ENCODE results near the gene PGM1.

DNA sequence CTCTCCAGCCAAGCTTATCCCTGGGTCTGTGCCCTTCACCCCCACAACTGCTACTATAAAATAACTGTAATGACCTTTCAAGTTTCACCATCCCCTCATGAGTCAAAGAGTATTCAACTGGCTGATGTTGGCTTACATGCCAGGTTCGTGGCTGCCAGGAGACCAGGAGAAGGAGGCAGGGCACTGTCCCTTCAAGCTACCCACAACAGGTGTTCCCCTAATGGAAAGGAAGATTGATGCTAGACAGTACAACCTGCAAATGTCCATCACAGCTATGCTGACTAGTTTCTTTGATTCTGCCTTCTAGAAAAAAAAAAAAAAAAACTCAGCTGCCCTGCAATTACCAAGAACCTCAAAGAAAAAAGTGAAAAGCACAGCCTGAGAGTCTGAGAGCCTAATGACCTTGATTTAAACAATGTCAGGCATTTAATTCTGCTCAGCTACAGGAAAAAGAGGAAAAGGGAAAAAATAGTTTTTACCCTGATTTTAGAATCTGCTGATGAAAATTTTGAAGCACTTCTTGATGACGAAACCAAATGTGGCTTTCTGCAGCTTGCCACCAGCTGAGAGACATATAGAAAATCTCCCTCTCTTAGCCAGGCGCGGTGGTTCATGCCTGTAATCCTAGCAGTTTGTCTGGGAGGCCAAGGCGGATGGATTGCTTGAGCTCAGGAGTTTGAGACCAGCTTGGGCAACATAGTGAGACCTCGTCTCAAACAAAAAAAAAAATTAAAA lies 97.9 kb downstream of the PGM1 start:
- TF ChIP-seq ZBTB7A (IDR thresholded peaks at IDR 0.05; ENCODE audit: borderline replicate concordance, control insufficient read depth, low read depth, low read length), result no peak
- no peak for TF ChIP-seq NFATC3 (IDR thresholded peaks at IDR 0.05)
- TF ChIP-seq, protein P1, sequence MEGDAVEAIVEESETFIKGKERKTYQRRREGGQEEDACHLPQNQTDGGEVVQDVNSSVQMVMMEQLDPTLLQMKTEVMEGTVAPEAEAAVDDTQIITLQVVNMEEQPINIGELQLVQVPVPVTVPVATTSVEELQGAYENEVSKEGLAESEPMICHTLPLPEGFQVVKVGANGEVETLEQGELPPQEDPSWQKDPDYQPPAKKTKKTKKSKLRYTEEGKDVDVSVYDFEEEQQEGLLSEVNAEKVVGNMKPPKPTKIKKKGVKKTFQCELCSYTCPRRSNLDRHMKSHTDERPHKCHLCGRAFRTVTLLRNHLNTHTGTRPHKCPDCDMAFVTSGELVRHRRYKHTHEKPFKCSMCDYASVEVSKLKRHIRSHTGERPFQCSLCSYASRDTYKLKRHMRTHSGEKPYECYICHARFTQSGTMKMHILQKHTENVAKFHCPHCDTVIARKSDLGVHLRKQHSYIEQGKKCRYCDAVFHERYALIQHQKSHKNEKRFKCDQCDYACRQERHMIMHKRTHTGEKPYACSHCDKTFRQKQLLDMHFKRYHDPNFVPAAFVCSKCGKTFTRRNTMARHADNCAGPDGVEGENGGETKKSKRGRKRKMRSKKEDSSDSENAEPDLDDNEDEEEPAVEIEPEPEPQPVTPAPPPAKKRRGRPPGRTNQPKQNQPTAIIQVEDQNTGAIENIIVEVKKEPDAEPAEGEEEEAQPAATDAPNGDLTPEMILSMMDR (IDR thresholded peaks at IDR 0.05 in 2 of 3, conservative IDR thresholded peaks at IDR 0.05 in 1 of 3; ENCODE audit: insufficient read depth in 2 of 3, low read depth in 1 of 3, low read length in 3 of 3), result no peak
- no peak for TF ChIP-seq ZSCAN29 (IDR thresholded peaks at IDR 0.05)
- TF ChIP-seq ZNF121 (CRISPR knock-in tag; conservative IDR thresholded peaks at IDR 0.05), result no peak
- TF ChIP-seq RNF2 (IDR thresholded peaks at IDR 0.05), result no peak
- TF ChIP-seq JUN (IDR thresholded peaks at IDR 0.05; ENCODE audit: borderline replicate concordance, low read depth, low read length), result no peak
- TF ChIP-seq JUN (CRISPR knock-in tag; IDR thresholded peaks at IDR 0.05; ENCODE audit: borderline replicate concordance), result no peak
- no peak for TF ChIP-seq ZBTB8A (IDR thresholded peaks at IDR 0.05; ENCODE audit: partially characterized antibody)
- TF ChIP-seq FOXM1 (IDR thresholded peaks at IDR 0.05; ENCODE audit: low read depth), result no peak
- no peak for TF ChIP-seq FOXM1 (CRISPR knock-in tag; IDR thresholded peaks at IDR 0.05; ENCODE audit: low read depth)

Data from K562 (cell line).